Peyer's patch (tissue), 4 donors: ENCODE results near the gene ATP13A2. TPM values are rescaled to one million over a fixed set of nuclear protein-coding genes. Genes with fewer than 3 reads are reported as not detected.
A peak's percentile ranks its signal among the peaks of the same experiment; 100 is the strongest.

Experiments used
- DNase-seq, 3 donors: peaks; one replicate each; pipeline ENCODE4 v3.0.0-alpha.2; 2017 to 2019
- H3K27ac ChIP-seq, 4 donors: fragments of 200-600 bp; sonication (generic); one replicate each; pipeline ENCODE4 v1.5.1; 2016 to 2019
- H3K27me3 ChIP-seq, 2 donors: fragments of 200-600 bp; sonication (generic); one replicate each; pipeline ENCODE4 v1.5.1; 2019
- H3K36me3 ChIP-seq, 3 donors: fragments of 200-600 bp; sonication (generic); one replicate each; pipeline ENCODE4 v1.5.1; 2016 to 2019
- H3K4me1 ChIP-seq, 4 donors: fragments of 200-600 bp; sonication (generic); one replicate each; pipeline ENCODE4 v1.5.1; 2016 to 2019
- H3K4me3 ChIP-seq, 4 donors: fragments of 200-600 bp; sonication (generic); 1 replicate in 3 of 4; 2 replicates in 1 of 4; pipeline ENCODE4 v1.5.1; 2016 to 2019; ENCODE audit warnings: mild to moderate bottlenecking in 1 of 4
- H3K9me3 ChIP-seq, 4 donors: fragments of 200-600 bp; sonication (generic); one replicate each; pipeline ENCODE4 v1.5.1; 2016 to 2019; ENCODE audit warnings: mild to moderate bottlenecking in 1 of 4
- CTCF ChIP-seq, 6 experiments: fragments of 450-650 bp in 4 of 6; fragments of 200-600 bp in 2 of 6; sonication (generic) in 1 of 6; IDR thresholded peaks; one replicate each; pipeline ENCODE4 v1.5.1; 2017 to 2019; ENCODE audit warnings: antibody characterized with exemption in 6 of 6, mild to moderate bottlenecking in 3 of 6, moderate library complexity in 1 of 6
- POLR2A ChIP-seq, 2 donors: fragments of 450-650 bp; IDR thresholded peaks; one replicate each; pipeline ENCODE4 v1.5.1; 2017; ENCODE audit warnings: antibody characterized with exemption in 2 of 2, mild to moderate bottlenecking in 2 of 2, moderate library complexity in 2 of 2
- total RNA-seq, 4 donors: library from RNA; depleted of rRNA; stranded (reverse); fragments of >200 nt; gene quantifications; one replicate each; pipeline ENCODE4 v1.1.0, GENCODE V29; 2016

ATP13A2 gene
- total RNA-seq, 4 donors from 2014 or later: 20.6 to 58.0 (median 44.5) TPM

GRCh38 chr1:16992675-16993074 is 19.1 kb downstream of the ATP13A2 start:
- Histone ChIP-seq H3K27ac (no peak overlapping the region), H3K4me3 (no peak overlapping the region), H3K27me3 (no peaks in the 10 kb centered on the region), H3K9me3 (no peaks in the 10 kb centered on the region), H3K36me3 (peaks cover 0 to 42% (median 0%) of the 10 kb centered on the region in 3 donors), H3K4me1 (no peaks in the 10 kb centered on the region)
- no peak for DNase-seq
- TF ChIP-seq CTCF (IDR thresholded peaks at IDR 0.05) (no peak), POLR2A (IDR thresholded peaks at IDR 0.05) (no peak)

- no peak overlapping the region for H3K4me3 ChIP-seq
- DNase-seq: no peak
- H3K27me3 ChIP-seq: no peaks in the 10 kb centered on the region
- H3K9me3 ChIP-seq: no peaks in the 10 kb centered on the region
- no peaks in the 10 kb centered on the region for H3K4me1 ChIP-seq
- no peak overlapping the region for H3K27ac ChIP-seq
- TF ChIP-seq POLR2A (IDR thresholded peaks at IDR 0.05): no peak
- H3K36me3 ChIP-seq: peaks cover 0 to 42% (median 0%) of the 10 kb centered on the region in 3 donors
Measured at GRCh38 chr1:16992102-16992501, 19.6 kb downstream of the ATP13A2 start.

- DNase-seq: no peak
- Histone ChIP-seq H3K4me1 (no peaks in the 10 kb centered on the region), H3K4me3 (no peak overlapping the region), H3K9me3 (no peaks in the 10 kb centered on the region), H3K27me3 (no peaks in the 10 kb centered on the region), H3K27ac (no peak overlapping the region), H3K36me3 (peaks cover 0 to 42% (median 0%) of the 10 kb centered on the region in 3 donors)
- TF ChIP-seq CTCF (IDR thresholded peaks at IDR 0.05) (no peak), POLR2A (IDR thresholded peaks at IDR 0.05) (no peak)
Measured at GRCh38 chr1:16991571-16991970, 20.2 kb downstream of the ATP13A2 start.

GRCh38 chr1:16989676-16990391 is 21.9 kb downstream of the ATP13A2 start:
- H3K4me3 ChIP-seq: no peak overlapping the region
- H3K27ac ChIP-seq: no peak overlapping the region
- TF ChIP-seq CTCF (IDR thresholded peaks at IDR 0.05) (no peak), POLR2A (IDR thresholded peaks at IDR 0.05) (no peak)
- H3K27me3 ChIP-seq: no peaks in the 10 kb centered on the region
- DNase-seq: no peak
- H3K4me1 ChIP-seq: no peaks in the 10 kb centered on the region
- peaks cover 0 to 34% (median 0%) of the 10 kb centered on the region in 3 donors for H3K36me3 ChIP-seq
- no peaks in the 10 kb centered on the region for H3K9me3 ChIP-seq

- no peak for DNase-seq
- H3K4me1 ChIP-seq: no peaks in the 10 kb centered on the region
- no peaks in the 10 kb centered on the region for H3K27me3 ChIP-seq
- H3K9me3 ChIP-seq: no peaks in the 10 kb centered on the region
- H3K36me3 ChIP-seq: peaks cover 0 to 34% (median 0%) of the 10 kb centered on the region in 3 donors
- TF ChIP-seq POLR2A (IDR thresholded peaks at IDR 0.05) (no peak), CTCF (IDR thresholded peaks at IDR 0.05) (no peak)
- no peak overlapping the region for H3K27ac ChIP-seq
- no peak overlapping the region for H3K4me3 ChIP-seq
Measured at GRCh38 chr1:16988210-16988609, 23.5 kb downstream of the ATP13A2 start.

GRCh38 chr1:16986962-16987361 is 24.8 kb downstream of the ATP13A2 start:
- Histone ChIP-seq H3K4me1 (no peaks in the 10 kb centered on the region), H3K4me3 (no peak overlapping the region), H3K9me3 (no peaks in the 10 kb centered on the region), H3K27me3 (no peaks in the 10 kb centered on the region), H3K36me3 (peaks cover 0 to 34% (median 0%) of the 10 kb centered on the region in 3 donors), H3K27ac (no peak overlapping the region)
- TF ChIP-seq POLR2A (IDR thresholded peaks at IDR 0.05) (no peak), CTCF (IDR thresholded peaks at IDR 0.05) (peak in 1 of 6 experiments; percentile 7)
- no peak for DNase-seq
